ENCODE data around the gene LINC00237. TPM values are rescaled to one million over a fixed set of nuclear protein-coding genes. Genes with fewer than 3 reads are reported as not detected.

LINC00237 gene
- total and polyA plus RNA-seq, 2 experiments from 2014 or later = 0.31 to 2.0 TPM

DNA sequence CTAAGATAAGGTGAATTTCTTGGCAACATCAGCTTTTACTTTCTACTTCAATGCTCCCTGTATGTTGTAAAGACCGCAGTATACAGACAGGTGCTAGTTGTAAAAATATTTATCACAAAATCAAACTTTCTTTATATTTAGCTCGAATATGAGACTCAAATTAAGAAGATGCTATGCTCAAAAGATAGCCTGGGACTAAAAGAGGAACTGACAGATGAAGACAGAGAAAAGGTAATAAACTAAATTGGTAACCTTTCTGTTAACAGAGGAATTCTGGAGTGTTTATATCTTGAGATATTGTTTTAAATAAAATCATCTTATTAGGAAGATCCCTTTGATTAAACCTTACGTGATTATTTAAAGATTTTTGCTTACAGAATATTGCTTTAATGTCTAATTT is 39.3 kb upstream of the LINC00237 start:
- H3F3A ChIP-seq (replicated peaks; ENCODE audit: low read depth) = 0 out of 2 replicates have a peak, but pooled peaks cover 3% of the 10 kb centered on the region
- no peak for TF ChIP-seq NANOG (IDR thresholded peaks at IDR 0.05; ENCODE audit: borderline replicate concordance)
- no peaks in the 10 kb centered on the region for H3K79me2 ChIP-seq (replicated peaks; ENCODE audit: insufficient read depth)
- H4K20me1 ChIP-seq (replicated peaks; ENCODE audit: insufficient read depth) = no peaks in the 10 kb centered on the region
- no peaks in the 10 kb centered on the region for H3K9me2 ChIP-seq (ENCODE audit: insufficient read depth)
- DNase-seq (ENCODE audit: low spot score) (no peak), ATAC-seq (no peak)
- H3K27ac ChIP-seq (ENCODE audit: low read depth) = 0 out of 2 replicates have a peak overlapping the region, but pooled peaks have one; percentile 1
- no peaks in the 10 kb centered on the region for H3K4me1 ChIP-seq (ENCODE audit: insufficient read depth)
- Mint-ChIP-seq H3K27me3 (ENCODE audit: insufficient read depth, low read depth, poor library complexity) (peaks cover 2% of the 10 kb centered on the region), H3K9me3 (no peaks in the 10 kb centered on the region), H3K36me3 (ENCODE audit: low read depth) (peaks cover 5% of the 10 kb centered on the region), H3K4me3 (no peak overlapping the region), H3K4me1 (no peaks in the 10 kb centered on the region; the same call in 2 of the 3 replicates), H3K27ac (no peak overlapping the region)
- H2AFZ ChIP-seq = no peak overlapping the region
- H3K27me3 ChIP-seq (ENCODE audit: insufficient read depth) = no peaks in the 10 kb centered on the region
- no peaks in the 10 kb centered on the region; the same call in 1 of the 2 replicates for H3K36me3 ChIP-seq (ENCODE audit: insufficient read depth)
- H3K4me3 ChIP-seq = no peak overlapping the region
- H3K4me2 ChIP-seq = no peak overlapping the region

DNA sequence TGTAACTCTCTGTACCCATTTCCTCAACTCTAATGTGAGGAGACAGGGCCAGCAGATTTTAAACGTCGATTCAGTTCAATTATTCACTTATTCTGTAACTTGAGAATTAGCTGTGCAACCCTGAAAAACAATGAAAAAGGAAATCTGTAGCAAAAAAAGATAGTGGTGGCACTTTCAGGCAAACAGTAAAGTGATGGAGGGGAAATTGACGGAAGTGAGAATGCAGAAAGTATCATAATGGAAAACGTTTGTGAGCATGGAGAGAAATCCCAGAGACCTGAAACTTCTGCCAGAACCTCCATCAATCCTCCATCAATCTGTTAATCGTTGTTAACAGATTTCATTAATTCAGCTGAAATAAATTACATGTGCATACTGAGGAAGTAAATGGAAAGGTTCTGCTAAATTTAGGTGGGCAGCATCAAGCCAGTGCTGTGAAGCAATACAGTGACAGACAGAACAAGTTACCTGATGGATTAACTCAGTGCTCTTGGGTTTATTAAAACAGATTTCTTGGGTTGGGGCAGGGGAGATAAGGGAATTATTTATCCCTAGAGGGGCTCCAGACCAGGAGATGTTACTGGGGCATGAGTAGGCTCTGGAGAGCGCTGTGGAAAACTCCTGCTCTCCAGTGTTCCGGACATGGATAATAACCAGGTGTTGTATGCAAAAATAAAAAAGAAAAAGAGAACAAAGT is 37.2 kb upstream of the LINC00237 start:
- Histone ChIP-seq H3K27ac (ENCODE audit: low read depth) (no peak overlapping the region), H3K27me3 (ENCODE audit: insufficient read depth) (no peaks in the 10 kb centered on the region), H3K36me3 (ENCODE audit: insufficient read depth) (no peaks in the 10 kb centered on the region; the same call in 1 of the 2 replicates), H3K4me2 (no peak overlapping the region), H3K4me3 (no peak overlapping the region), H3K9me2 (ENCODE audit: insufficient read depth) (no peaks in the 10 kb centered on the region), H3K79me2 (replicated peaks; ENCODE audit: insufficient read depth) (0 out of 2 replicates have a peak, but pooled peaks cover 5% of the 10 kb centered on the region), H2AFZ (no peak overlapping the region), H4K20me1 (replicated peaks; ENCODE audit: insufficient read depth) (no peaks in the 10 kb centered on the region), H3K4me1 (ENCODE audit: insufficient read depth) (no peaks in the 10 kb centered on the region), H3F3A (replicated peaks; ENCODE audit: low read depth) (0 out of 2 replicates have a peak, but pooled peaks cover 3% of the 10 kb centered on the region)
- Mint-ChIP-seq H3K27ac (no peak overlapping the region), H3K9me3 (no peaks in the 10 kb centered on the region), H3K36me3 (ENCODE audit: low read depth) (peaks cover 9% of the 10 kb centered on the region), H3K4me3 (no peak overlapping the region), H3K27me3 (ENCODE audit: insufficient read depth, low read depth, poor library complexity) (peaks cover 2% of the 10 kb centered on the region), H3K4me1 (no peaks in the 10 kb centered on the region)
- ATAC-seq = no peak
- no peak for DNase-seq (ENCODE audit: low spot score)
- TF ChIP-seq POLR2AphosphoS5 (IDR thresholded peaks at IDR 0.05; ENCODE audit: low read depth) (no peak), ZNF114 (CRISPR knock-in tag; IDR thresholded peaks at IDR 0.05) (no peak), CREB1 (CRISPR knock-in tag; IDR thresholded peaks at IDR 0.05; ENCODE audit: low read depth) (no peak), EZH2phosphoT487 (IDR thresholded peaks at IDR 0.05; ENCODE audit: unreplicated experiment) (no peak), JUNB (IDR thresholded peaks at IDR 0.05; ENCODE audit: unreplicated experiment) (no peak), NANOG (IDR thresholded peaks at IDR 0.05; ENCODE audit: borderline replicate concordance) (no peak), STAT1 (IDR thresholded peaks at IDR 0.05; ENCODE audit: unreplicated experiment) (no peak), ZNF331 (CRISPR knock-in tag; IDR thresholded peaks at IDR 0.05; ENCODE audit: low read depth) (no peak)
- TF ChIP-seq, protein P1, sequence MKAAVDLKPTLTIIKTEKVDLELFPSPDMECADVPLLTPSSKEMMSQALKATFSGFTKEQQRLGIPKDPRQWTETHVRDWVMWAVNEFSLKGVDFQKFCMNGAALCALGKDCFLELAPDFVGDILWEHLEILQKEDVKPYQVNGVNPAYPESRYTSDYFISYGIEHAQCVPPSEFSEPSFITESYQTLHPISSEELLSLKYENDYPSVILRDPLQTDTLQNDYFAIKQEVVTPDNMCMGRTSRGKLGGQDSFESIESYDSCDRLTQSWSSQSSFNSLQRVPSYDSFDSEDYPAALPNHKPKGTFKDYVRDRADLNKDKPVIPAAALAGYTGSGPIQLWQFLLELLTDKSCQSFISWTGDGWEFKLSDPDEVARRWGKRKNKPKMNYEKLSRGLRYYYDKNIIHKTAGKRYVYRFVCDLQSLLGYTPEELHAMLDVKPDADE (IDR thresholded peaks at IDR 0.05) = no peak
- TF ChIP-seq, protein P2, sequence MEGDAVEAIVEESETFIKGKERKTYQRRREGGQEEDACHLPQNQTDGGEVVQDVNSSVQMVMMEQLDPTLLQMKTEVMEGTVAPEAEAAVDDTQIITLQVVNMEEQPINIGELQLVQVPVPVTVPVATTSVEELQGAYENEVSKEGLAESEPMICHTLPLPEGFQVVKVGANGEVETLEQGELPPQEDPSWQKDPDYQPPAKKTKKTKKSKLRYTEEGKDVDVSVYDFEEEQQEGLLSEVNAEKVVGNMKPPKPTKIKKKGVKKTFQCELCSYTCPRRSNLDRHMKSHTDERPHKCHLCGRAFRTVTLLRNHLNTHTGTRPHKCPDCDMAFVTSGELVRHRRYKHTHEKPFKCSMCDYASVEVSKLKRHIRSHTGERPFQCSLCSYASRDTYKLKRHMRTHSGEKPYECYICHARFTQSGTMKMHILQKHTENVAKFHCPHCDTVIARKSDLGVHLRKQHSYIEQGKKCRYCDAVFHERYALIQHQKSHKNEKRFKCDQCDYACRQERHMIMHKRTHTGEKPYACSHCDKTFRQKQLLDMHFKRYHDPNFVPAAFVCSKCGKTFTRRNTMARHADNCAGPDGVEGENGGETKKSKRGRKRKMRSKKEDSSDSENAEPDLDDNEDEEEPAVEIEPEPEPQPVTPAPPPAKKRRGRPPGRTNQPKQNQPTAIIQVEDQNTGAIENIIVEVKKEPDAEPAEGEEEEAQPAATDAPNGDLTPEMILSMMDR (conservative IDR thresholded peaks at IDR 0.05; ENCODE audit: low read depth in 2 of 2) = no peak
- TF ChIP-seq, protein P3, sequence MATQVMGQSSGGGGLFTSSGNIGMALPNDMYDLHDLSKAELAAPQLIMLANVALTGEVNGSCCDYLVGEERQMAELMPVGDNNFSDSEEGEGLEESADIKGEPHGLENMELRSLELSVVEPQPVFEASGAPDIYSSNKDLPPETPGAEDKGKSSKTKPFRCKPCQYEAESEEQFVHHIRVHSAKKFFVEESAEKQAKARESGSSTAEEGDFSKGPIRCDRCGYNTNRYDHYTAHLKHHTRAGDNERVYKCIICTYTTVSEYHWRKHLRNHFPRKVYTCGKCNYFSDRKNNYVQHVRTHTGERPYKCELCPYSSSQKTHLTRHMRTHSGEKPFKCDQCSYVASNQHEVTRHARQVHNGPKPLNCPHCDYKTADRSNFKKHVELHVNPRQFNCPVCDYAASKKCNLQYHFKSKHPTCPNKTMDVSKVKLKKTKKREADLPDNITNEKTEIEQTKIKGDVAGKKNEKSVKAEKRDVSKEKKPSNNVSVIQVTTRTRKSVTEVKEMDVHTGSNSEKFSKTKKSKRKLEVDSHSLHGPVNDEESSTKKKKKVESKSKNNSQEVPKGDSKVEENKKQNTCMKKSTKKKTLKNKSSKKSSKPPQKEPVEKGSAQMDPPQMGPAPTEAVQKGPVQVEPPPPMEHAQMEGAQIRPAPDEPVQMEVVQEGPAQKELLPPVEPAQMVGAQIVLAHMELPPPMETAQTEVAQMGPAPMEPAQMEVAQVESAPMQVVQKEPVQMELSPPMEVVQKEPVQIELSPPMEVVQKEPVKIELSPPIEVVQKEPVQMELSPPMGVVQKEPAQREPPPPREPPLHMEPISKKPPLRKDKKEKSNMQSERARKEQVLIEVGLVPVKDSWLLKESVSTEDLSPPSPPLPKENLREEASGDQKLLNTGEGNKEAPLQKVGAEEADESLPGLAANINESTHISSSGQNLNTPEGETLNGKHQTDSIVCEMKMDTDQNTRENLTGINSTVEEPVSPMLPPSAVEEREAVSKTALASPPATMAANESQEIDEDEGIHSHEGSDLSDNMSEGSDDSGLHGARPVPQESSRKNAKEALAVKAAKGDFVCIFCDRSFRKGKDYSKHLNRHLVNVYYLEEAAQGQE (IDR thresholded peaks at IDR 0.05; ENCODE audit: unreplicated experiment) = no peak

Data from GM23338 (cell line).